Stomach (tissue), 9 donors: Measurements from ENCODE around the gene TFDP2. TPM values are rescaled to one million over a fixed set of nuclear protein-coding genes. Genes with fewer than 3 reads are reported as not detected.

Experiments used
- DNase-seq, 2 donors: peaks; one replicate each; pipeline versions ENCODE4 v3.0.0 to v3.0.0-alpha.2; 2013 to 2019
- H3K27ac ChIP-seq, 5 donors: fragments of 200-600 bp in 4 of 5; sonication (generic) in 4 of 5; one replicate each; pipeline ENCODE4 v1.5.1; 2013 to 2019; ENCODE audit warnings: mild to moderate bottlenecking in 1 of 5, moderate library complexity in 1 of 5
- H3K27me3 ChIP-seq, 3 donors: fragments of 200-600 bp; sonication (generic); one replicate each; pipeline ENCODE4 v1.5.1; 2017 to 2019; ENCODE audit warnings: mixed run types in 1 of 3
- H3K36me3 ChIP-seq, 4 donors: fragments of 200-600 bp; sonication (generic); 1 replicate in 3 of 4; 2 replicates in 1 of 4; pipeline ENCODE4 v1.5.1; 2016 to 2019
- H3K4me1 ChIP-seq, 4 donors: fragments of 200-600 bp; sonication (generic); one replicate each; pipeline ENCODE4 v1.5.1; 2016 to 2019
- H3K4me3 ChIP-seq, 4 donors: fragments of 200-600 bp; sonication (generic) in 3 of 4; one replicate each; pipeline ENCODE4 v1.5.1; 2016 to 2019; ENCODE audit warnings: mild to moderate bottlenecking in 1 of 4
- H3K9me3 ChIP-seq, 4 donors: fragments of 200-600 bp; sonication (generic); one replicate each; pipeline ENCODE4 v1.5.1; 2016 to 2019
- EP300 ChIP-seq: sonication (generic); formaldehyde crosslinking; IDR thresholded peaks from one replicate; pipeline ENCODE4 v1.6.1; 2017; ENCODE audit warnings: antibody characterized with exemption
- POLR2A ChIP-seq, 4 donors: fragments of 450-650 bp; IDR thresholded peaks; one replicate each; pipeline ENCODE4 v1.6.1; 2016; ENCODE audit warnings: antibody characterized with exemption in 4 of 4, control low read depth in 2 of 4, mild to moderate bottlenecking in 1 of 4, moderate library complexity in 1 of 4
- POLR2AphosphoS5 ChIP-seq, 3 donors: sonication (generic); formaldehyde crosslinking; IDR thresholded peaks; one replicate each; pipeline ENCODE4 v1.6.1; 2016; ENCODE audit warnings: antibody characterized with exemption in 3 of 3
- whole genome bisulfite sequencing, 5 donors: extraction: QIAGEN DNeasy Blood & Tissue Kit in 3 of 5; methylation state at CpG; one replicate each; pipeline versions ENCODE4 v1.1.5 to v1.1.7; 2013 to 2018; 5-methylcytosine and 5-hydroxymethylcytosine counted together
- intact Hi-C: fragments of 100-400 bp; cut with DNase I; formaldehyde crosslinking; loops from one replicate; pipeline ENCODE4 v1.15.1; 2023; ENCODE audit warnings: low total_unique reads
- polyA plus RNA-seq, 3 donors: library from polyadenylated mRNA; stranded (reverse); fragments of 200-250 nt; gene quantifications; one replicate each; pipeline ENCODE4 v1.2.3, GENCODE V29; 2013
- total RNA-seq, 5 donors: library from RNA; depleted of rRNA; stranded (reverse); fragments of >200 nt; gene quantifications; one replicate each; pipeline versions ENCODE4 v1.1.0 to v1.2.3, GENCODE V29; 2014 to 2016
- TF ChIP-seq, protein P1 (sequence below), 7 experiments: fragments of 450-650 bp in 4 of 7; fragments of 200-600 bp in 3 of 7; sonication (generic) in 3 of 7; IDR thresholded peaks; one replicate each; pipeline ENCODE4 v1.5.1; 2016 to 2019; ENCODE audit warnings: antibody characterized with exemption in 7 of 7, control low read depth in 2 of 7, mild to moderate bottlenecking in 1 of 7
- donor health status: healthy with polysubstance abuse.
- donor health status: Bipolar disorder and iron deficiency.
- donor health status: healthy.

The TFDP2 gene
- total and polyA plus RNA-seq, 8 donors, result 8.7 to 180 (median 55.7) TPM

DNA sequence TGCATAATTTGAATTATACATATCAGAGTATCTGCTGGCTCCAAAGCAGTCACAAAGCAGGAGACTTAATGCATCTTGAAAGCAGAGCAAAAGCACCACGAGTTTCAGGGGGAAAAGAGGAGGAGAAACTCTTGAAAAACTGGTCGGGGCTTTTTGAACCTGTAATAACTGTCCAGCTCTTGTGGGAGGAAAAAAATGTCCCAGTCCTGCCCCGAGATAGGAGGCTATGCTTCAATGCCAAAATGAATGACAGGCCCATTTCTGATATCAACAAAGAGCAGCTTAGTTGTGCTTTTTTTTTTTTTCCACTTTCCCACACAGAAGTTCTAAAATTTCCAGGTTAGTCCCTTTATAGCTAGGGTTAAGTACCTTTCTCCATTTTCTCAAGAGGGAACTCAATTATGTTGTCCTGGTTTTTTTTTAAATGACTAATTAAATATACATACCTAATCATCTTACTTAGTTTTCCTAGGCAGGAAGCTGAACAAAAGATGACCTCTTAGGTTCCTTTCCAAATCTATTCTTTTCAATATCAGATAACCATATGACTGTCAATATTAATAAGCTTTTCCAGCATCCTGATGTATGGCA lies 120.2 kb downstream of the TFDP2 start:
- peaks cover 0 to 42% (median 24%) of the 10 kb centered on the region in 4 donors for H3K4me1 ChIP-seq
- no peak for DNase-seq
- TF ChIP-seq POLR2AphosphoS5 (IDR thresholded peaks at IDR 0.05), result no peak
- TF ChIP-seq EP300, result no peak
- no peak for TF ChIP-seq POLR2A (IDR thresholded peaks at IDR 0.05)
- TF ChIP-seq, protein P1, sequence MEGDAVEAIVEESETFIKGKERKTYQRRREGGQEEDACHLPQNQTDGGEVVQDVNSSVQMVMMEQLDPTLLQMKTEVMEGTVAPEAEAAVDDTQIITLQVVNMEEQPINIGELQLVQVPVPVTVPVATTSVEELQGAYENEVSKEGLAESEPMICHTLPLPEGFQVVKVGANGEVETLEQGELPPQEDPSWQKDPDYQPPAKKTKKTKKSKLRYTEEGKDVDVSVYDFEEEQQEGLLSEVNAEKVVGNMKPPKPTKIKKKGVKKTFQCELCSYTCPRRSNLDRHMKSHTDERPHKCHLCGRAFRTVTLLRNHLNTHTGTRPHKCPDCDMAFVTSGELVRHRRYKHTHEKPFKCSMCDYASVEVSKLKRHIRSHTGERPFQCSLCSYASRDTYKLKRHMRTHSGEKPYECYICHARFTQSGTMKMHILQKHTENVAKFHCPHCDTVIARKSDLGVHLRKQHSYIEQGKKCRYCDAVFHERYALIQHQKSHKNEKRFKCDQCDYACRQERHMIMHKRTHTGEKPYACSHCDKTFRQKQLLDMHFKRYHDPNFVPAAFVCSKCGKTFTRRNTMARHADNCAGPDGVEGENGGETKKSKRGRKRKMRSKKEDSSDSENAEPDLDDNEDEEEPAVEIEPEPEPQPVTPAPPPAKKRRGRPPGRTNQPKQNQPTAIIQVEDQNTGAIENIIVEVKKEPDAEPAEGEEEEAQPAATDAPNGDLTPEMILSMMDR (IDR thresholded peaks at IDR 0.05), result no peak
- intact Hi-C loops, result no loop called here
- 14 to 31% (median 23%) methylated on average over 3 of the region's 3 CpGs for WGBS, 5 donors
- H3K27me3 ChIP-seq, result no peaks in the 10 kb centered on the region
- H3K9me3 ChIP-seq, result no peaks in the 10 kb centered on the region
- H3K36me3 ChIP-seq, result no peaks in the 10 kb centered on the region
- H3K27ac ChIP-seq, result peak overlapping the region in 2 of 5 donors; percentile 4 to 66
- no peak overlapping the region for H3K4me3 ChIP-seq

- Histone ChIP-seq H3K4me1 (peaks cover 0 to 42% (median 24%) of the 10 kb centered on the region in 4 donors), H3K36me3 (no peaks in the 10 kb centered on the region), H3K9me3 (no peaks in the 10 kb centered on the region), H3K27ac (peak overlapping the region in 4 of 5 donors; percentile 6 to 66 (median 47)), H3K4me3 (peak overlapping the region; percentile 45 to 58 (median 52)), H3K27me3 (no peaks in the 10 kb centered on the region)
- 2 to 8% (median 4%) methylated on average over 4 of the region's 4 CpGs for WGBS, 5 donors
- intact Hi-C loops, result no loop called here
- DNase-seq, result peak in 1 of 2 donors; percentile 90
- TF ChIP-seq, protein P1 (IDR thresholded peaks at IDR 0.05), result peak in 1 of 7 experiments; percentile 11
- TF ChIP-seq POLR2A (IDR thresholded peaks at IDR 0.05) (no peak), POLR2AphosphoS5 (IDR thresholded peaks at IDR 0.05) (peak in 2 of 3 donors; percentile 14 to 53)
Observed at GRCh38 chr3:142028243-142028777, 121.0 kb downstream of the TFDP2 start.

DNA sequence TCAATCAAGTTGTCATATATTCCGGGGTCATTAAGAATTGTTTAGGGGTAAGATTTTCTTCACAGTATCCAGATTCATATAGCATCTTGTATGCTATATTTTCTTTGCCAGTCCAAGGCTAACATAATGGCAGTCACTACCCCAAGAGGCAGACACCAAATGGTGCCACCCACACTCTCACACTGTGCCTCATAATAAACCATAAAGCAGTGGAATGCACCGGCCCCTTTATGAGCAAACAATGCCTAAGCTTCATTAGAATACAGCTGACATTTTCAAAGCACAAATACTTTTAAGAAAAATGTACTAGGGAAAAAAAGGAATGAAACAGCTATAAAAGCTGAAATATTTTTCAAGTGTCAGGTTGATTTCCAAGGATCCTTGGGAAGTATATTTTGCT lies 121.6 kb downstream of the TFDP2 start:
- WGBS, 5 donors, result 0 to 6% (median 4%) methylated on average over 2 of the region's 2 CpGs

GRCh38 chr3:142027300-142027699 lies 122.0 kb downstream of the TFDP2 start:
- Histone ChIP-seq H3K4me1 (peaks cover 0 to 46% (median 26%) of the 10 kb centered on the region in 4 donors), H3K36me3 (no peaks in the 10 kb centered on the region), H3K9me3 (no peaks in the 10 kb centered on the region), H3K4me3 (peak overlapping the region; percentile 45 to 58 (median 52)), H3K27me3 (no peaks in the 10 kb centered on the region), H3K27ac (peak overlapping the region in 2 of 5 donors; percentile 38 to 66)
- 11 to 12% (median 11%) methylated on average over 3 of the region's 3 CpGs for WGBS, 5 donors
- no peak for TF ChIP-seq EP300
- TF ChIP-seq POLR2A (IDR thresholded peaks at IDR 0.05), result no peak
- TF ChIP-seq, protein P1 (IDR thresholded peaks at IDR 0.05), result no peak
- TF ChIP-seq POLR2AphosphoS5 (IDR thresholded peaks at IDR 0.05), result no peak
- DNase-seq, result peak in 1 of 2 donors; percentile 37
- intact Hi-C loops, result no loop called here

More for the DNA sequence above, 121.6 kb downstream of the TFDP2 start:
- intact Hi-C loops, result no loop called here
- H3K27me3 ChIP-seq, result no peaks in the 10 kb centered on the region
- peaks cover 0 to 42% (median 24%) of the 10 kb centered on the region in 4 donors for H3K4me1 ChIP-seq
- H3K4me3 ChIP-seq, result peak overlapping the region; percentile 45 to 58 (median 52)
- peak in 1 of 2 donors; percentile 74 for DNase-seq
- TF ChIP-seq POLR2AphosphoS5 (IDR thresholded peaks at IDR 0.05) (no peak), POLR2A (IDR thresholded peaks at IDR 0.05) (no peak), EP300 (no peak)
- TF ChIP-seq, protein P1 (IDR thresholded peaks at IDR 0.05), result no peak
- peak overlapping the region in 4 of 5 donors; percentile 6 to 66 (median 47) for H3K27ac ChIP-seq
- no peaks in the 10 kb centered on the region for H3K9me3 ChIP-seq
- no peaks in the 10 kb centered on the region for H3K36me3 ChIP-seq
